ENCODE data around the gene ARHGAP6. TPM values are rescaled to one million over a fixed set of nuclear protein-coding genes. Genes with fewer than 3 reads are reported as not detected.

The ARHGAP6 gene
- total RNA-seq, 1 donor from 2014 or later, result 33.6 TPM

DNA sequence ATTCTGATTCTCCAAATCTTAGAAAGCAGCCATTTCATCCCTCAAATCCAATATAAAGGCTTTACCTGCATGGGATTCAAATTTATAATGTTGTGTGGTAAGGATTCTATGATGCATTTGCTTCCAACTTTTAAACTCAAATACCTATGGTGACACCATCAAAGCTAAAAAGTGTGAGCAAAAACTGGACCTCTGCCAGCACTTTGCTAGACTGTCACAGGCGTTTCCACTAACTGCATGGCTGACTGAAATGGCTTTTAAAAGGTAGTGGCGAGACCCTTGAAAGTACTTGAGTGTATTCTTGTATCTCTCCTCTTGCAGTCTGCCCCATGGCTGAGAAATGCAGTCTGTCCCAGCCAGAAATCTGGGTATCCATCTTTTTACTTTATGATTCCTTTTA, 203.1 kb downstream of the ARHGAP6 start:
- no peaks in the 10 kb centered on the region for H3K36me3 ChIP-seq
- no peak for DNase-seq (ENCODE audit: low spot score in 2 of 2)
- H3K9me3 ChIP-seq, result no peaks in the 10 kb centered on the region
- intact Hi-C loops (cut with DNase I), result no loop called here
- TF ChIP-seq, protein P1, sequence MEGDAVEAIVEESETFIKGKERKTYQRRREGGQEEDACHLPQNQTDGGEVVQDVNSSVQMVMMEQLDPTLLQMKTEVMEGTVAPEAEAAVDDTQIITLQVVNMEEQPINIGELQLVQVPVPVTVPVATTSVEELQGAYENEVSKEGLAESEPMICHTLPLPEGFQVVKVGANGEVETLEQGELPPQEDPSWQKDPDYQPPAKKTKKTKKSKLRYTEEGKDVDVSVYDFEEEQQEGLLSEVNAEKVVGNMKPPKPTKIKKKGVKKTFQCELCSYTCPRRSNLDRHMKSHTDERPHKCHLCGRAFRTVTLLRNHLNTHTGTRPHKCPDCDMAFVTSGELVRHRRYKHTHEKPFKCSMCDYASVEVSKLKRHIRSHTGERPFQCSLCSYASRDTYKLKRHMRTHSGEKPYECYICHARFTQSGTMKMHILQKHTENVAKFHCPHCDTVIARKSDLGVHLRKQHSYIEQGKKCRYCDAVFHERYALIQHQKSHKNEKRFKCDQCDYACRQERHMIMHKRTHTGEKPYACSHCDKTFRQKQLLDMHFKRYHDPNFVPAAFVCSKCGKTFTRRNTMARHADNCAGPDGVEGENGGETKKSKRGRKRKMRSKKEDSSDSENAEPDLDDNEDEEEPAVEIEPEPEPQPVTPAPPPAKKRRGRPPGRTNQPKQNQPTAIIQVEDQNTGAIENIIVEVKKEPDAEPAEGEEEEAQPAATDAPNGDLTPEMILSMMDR (IDR thresholded peaks at IDR 0.05), result no peak
- no peaks in the 10 kb centered on the region for H3K27me3 ChIP-seq
- H3K4me3 ChIP-seq, result no peak overlapping the region
- H3K4me1 ChIP-seq, result peaks cover 0 to 24% of the 10 kb centered on the region in 2 donors
- no peak overlapping the region for H3K27ac ChIP-seq

DNA sequence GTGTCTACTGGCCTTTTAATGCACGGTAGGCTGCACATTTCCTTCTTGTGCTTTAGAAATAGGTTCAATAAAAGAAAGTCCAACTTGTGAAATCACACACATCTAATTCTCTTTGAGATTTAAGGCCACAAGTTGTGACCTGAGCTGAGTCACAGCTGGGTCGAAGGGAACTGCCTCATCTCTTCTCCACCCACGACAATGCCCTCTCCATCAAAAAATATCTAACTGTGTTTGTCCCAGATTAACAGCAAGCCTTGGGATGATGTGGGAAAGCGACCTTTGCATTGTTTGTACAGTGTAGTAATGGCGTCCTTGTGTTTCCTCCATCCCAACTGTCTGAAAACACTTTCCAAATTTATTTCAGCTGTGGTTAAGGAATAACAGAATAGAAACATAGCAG, 203.6 kb downstream of the ARHGAP6 start:
- no peaks in the 10 kb centered on the region for H3K36me3 ChIP-seq
- no peak for DNase-seq (ENCODE audit: low spot score in 2 of 2)
- H3K4me3 ChIP-seq, result no peak overlapping the region
- TF ChIP-seq, protein P1 (IDR thresholded peaks at IDR 0.05), result no peak
- no peaks in the 10 kb centered on the region for H3K27me3 ChIP-seq
- peaks cover 0 to 26% of the 10 kb centered on the region in 2 donors for H3K4me1 ChIP-seq
- intact Hi-C loops (cut with DNase I), result no loop called here
- H3K27ac ChIP-seq, result peak overlapping the region; percentile 51 to 60
- H3K9me3 ChIP-seq, result no peaks in the 10 kb centered on the region

DNA sequence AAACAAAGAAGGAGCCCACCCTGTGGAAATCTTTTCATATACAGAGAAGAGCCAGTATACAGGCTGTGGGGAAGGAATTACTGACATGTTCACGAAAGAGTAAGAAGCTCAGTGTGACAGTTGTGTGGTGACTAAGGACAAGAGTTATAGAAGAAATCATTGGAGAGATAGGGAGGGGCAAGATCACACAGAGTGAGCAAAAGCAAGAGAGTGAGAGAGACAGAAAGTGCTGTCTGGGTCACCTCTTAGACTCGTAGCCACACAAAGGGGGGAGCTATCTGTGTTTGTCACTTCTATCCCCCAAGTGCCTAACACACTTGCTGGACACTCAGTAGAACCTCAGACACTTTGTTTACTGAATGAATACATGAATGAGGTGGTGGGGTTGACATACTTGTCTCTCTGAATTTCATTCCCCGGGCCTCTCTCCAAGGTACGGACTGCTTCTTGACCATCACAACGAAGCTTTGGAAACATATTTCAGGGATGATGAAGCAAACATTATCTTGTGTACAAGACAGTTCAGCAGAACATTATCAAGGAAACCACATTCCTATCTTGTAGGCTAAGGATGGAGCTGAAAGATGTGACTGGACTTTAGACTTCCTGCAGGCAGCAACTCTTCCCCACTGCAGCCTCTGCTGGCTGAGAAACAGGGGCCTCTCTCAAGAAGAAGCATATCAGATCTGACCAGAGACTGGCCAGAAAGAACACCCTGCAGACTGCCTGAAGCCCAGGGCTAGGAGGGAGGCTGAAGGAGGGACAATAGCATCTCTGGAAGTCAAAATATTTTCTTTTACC, 204.3 kb downstream of the ARHGAP6 start:
- intact Hi-C loops (cut with DNase I), result no loop called here
- Histone ChIP-seq H3K9me3 (no peaks in the 10 kb centered on the region), H3K36me3 (no peaks in the 10 kb centered on the region), H3K4me1 (peaks cover 0 to 26% of the 10 kb centered on the region in 2 donors), H3K4me3 (no peak overlapping the region), H3K27ac (peak overlapping the region; percentile 51 to 60), H3K27me3 (no peaks in the 10 kb centered on the region)
- DNase-seq (ENCODE audit: low spot score in 2 of 2), result no peak
- TF ChIP-seq, protein P1 (IDR thresholded peaks at IDR 0.05), result no peak

DNA sequence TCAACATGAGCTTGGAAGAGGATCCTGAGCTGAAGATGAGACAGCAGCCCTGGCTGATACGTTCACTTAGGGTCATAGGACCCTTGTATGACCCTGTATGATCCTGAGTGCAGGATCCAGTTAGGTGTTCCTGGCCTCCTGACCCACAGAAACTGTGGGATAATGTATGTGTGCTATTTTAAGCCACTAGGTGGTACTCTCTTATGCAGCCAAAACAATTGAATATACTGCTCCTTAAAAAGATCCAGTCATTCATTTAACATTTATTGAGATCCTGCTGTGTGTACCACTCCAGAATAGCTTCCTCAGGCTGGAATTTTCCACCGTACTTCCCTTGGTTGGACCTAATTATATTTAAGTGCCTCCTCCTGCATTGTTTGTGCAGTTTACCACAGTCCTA, 205.4 kb downstream of the ARHGAP6 start:
- Histone ChIP-seq H3K4me1 (peaks cover 0 to 26% of the 10 kb centered on the region in 2 donors), H3K4me3 (no peak overlapping the region), H3K36me3 (no peaks in the 10 kb centered on the region), H3K9me3 (no peaks in the 10 kb centered on the region), H3K27me3 (no peaks in the 10 kb centered on the region), H3K27ac (peak overlapping the region in 1 of 2 donors; percentile 60)
- TF ChIP-seq, protein P1 (IDR thresholded peaks at IDR 0.05), result no peak
- no peak for DNase-seq (ENCODE audit: low spot score in 2 of 2)
- intact Hi-C loops (cut with DNase I), result no loop called here

DNA sequence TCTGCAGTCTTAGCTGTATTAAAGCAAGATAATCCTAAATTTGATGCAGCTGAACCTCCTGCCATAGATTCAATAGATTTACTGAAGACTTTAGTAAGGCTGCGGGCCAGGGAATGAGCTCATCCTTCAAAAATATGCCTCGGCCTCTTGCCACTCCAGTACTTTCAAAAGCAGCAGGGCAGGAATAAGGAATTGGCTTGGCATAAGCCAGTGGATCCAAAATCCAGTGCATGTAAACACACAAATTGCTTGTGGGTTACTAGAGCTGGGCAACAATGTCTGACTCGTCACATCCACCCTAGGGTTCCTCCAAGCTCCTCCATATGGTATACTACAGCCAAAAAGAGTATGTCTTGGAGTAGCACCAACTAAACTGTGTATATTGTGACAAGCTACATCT, 207.6 kb downstream of the ARHGAP6 start:
- Histone ChIP-seq H3K27me3 (no peaks in the 10 kb centered on the region), H3K36me3 (no peaks in the 10 kb centered on the region), H3K27ac (peak overlapping the region; percentile 8 to 25), H3K4me1 (peaks cover 0 to 26% of the 10 kb centered on the region in 2 donors), H3K4me3 (no peak overlapping the region), H3K9me3 (no peaks in the 10 kb centered on the region)
- TF ChIP-seq, protein P1 (IDR thresholded peaks at IDR 0.05), result no peak
- peak in 1 of 2 donors; percentile 70 for DNase-seq (ENCODE audit: low spot score in 2 of 2)
- intact Hi-C loops (cut with DNase I), result no loop called here

Data from ascending aorta (tissue), 2 donors.